Measurements from ENCODE around the gene TERB2.
"Not testable (repeated sequence)": the region's sequence is repeated elsewhere in the genome, so short reads cannot be mapped to it uniquely, and the experiment has no call there.

Gene TERB2

DNA sequence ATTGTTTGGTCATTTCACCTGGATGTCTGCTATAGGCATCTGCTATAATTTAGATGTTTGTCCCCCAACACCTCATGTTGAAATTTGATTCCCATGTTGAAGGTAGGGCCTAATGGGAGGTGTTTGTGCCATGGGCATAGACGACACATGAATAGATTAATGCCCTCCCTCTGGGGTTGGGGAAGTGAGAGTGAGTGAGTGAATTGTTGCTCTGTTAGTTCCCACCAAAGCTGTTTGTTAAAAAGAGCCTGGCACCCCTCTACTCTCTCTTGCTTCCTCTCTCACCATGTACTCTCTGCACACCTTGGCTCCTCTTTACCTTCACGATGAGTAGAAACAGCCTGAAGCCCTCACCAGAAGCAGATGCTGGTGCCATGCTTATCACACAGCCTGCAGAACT, 42.6 kb downstream of the TERB2 start:
- Histone ChIP-seq H3K36me3 (no peaks in the 10 kb centered on the region), H3K9me3 (ENCODE audit: severe bottlenecking) (no peaks in the 10 kb centered on the region), H3K27ac (no peak overlapping the region), H3K27me3 (ENCODE audit: insufficient read depth, low read depth, severe bottlenecking) (no peaks in the 10 kb centered on the region), H3K4me3 (ENCODE audit: low read depth, low read length) (no peak overlapping the region)
- no peak for DNase-seq
- TF ChIP-seq, protein P1, sequence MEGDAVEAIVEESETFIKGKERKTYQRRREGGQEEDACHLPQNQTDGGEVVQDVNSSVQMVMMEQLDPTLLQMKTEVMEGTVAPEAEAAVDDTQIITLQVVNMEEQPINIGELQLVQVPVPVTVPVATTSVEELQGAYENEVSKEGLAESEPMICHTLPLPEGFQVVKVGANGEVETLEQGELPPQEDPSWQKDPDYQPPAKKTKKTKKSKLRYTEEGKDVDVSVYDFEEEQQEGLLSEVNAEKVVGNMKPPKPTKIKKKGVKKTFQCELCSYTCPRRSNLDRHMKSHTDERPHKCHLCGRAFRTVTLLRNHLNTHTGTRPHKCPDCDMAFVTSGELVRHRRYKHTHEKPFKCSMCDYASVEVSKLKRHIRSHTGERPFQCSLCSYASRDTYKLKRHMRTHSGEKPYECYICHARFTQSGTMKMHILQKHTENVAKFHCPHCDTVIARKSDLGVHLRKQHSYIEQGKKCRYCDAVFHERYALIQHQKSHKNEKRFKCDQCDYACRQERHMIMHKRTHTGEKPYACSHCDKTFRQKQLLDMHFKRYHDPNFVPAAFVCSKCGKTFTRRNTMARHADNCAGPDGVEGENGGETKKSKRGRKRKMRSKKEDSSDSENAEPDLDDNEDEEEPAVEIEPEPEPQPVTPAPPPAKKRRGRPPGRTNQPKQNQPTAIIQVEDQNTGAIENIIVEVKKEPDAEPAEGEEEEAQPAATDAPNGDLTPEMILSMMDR (IDR thresholded peaks at IDR 0.05; ENCODE audit: low read depth, low read length): no peak

DNA sequence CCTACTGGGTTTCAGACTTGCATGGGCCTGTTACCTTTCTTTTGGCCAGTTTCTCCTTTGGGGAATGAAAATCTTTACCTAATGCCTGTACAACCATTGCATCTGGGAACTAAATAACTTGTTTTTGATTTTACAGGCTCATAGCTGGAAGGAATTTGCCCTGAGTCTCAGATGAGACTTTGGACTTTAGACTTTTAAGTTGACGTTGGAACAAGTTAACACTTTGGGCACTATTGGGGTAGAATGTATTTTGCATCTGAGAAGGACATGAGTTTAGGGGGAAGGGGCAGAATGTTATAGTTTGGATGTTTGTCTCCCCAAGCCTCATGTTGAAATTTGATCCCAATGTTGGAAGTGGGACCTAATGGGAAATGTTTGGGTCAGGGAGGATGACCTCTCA, 44.7 kb downstream of the TERB2 start:
- H3K27me3 ChIP-seq (ENCODE audit: insufficient read depth, low read depth, severe bottlenecking); H3K36me3 ChIP-seq; H3K27ac ChIP-seq; H3K9me3 ChIP-seq (ENCODE audit: severe bottlenecking); H3K4me3 ChIP-seq (ENCODE audit: low read depth, low read length); DNase-seq: not testable (repeated sequence)

DNA sequence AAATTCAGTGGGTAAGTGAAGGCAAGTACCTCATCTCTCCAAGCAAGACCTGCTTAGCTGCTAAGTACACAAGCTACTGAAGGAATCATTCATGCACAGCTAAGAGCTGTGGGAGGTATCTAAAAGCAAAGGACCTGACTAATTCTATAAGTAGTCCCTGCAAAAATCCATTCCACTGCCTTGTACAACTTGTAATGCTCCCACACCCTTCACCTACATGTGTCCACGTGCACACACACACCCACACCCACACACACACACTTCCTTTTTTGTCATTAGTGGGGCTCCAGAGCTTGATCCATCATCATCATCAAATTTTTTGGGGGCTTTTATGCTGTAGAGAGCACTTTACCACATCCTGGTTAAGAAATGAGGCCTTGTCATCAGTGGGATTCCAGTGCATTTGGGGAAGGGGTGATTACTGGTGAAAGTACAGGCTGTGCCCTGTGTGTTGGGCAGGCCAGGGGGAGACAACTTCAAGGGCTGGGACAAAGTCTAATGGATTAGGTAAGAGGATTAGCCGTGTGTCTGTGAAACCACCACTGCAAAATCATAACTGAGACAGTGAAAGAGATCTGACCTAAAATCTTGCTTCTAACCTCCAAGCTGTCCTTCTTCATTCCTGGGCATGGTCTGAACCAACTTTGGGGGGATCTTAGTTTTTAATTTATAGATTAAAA, 47.4 kb downstream of the TERB2 start:
- DNase-seq: peak; percentile 42
- H3K27me3 ChIP-seq (ENCODE audit: insufficient read depth, low read depth, severe bottlenecking): not testable (repeated sequence)

DNA sequence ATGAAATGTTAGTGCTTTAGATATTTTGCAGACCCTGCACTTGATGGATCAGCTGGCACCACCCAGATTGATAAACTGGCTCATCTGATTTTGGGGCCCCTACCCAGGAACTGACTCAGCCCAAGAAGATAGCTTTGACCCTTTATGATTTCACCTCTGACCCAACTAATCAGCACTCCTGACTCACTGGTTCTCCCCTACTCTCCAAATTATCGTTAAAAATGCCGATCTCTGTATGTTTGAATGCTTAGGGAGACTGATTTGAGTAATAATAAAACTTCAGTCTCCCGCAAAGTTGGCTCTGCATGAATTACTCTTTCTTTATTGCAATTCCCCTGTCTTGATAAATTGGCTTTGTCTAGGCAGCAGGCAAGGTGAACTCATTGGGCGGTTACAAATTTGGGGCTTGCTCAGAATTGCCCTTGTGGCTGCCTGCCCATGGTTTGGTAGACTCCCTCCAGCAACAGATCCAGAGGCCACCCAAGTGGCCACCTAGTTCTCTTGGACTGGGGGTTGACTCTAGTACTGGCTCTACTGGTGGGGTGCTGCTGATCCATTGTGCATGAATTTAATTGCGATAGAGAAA, 48.2 kb downstream of the TERB2 start:
- not testable (repeated sequence) for H3K9me3 ChIP-seq (ENCODE audit: severe bottlenecking); H3K4me3 ChIP-seq (ENCODE audit: low read depth, low read length); H3K27ac ChIP-seq; H3K36me3 ChIP-seq; DNase-seq; H3K27me3 ChIP-seq (ENCODE audit: insufficient read depth, low read depth, severe bottlenecking)

More for the DNA sequence above, 47.4 kb downstream of the TERB2 start:
- peak overlapping the region; percentile 37 for H3K27ac ChIP-seq
- H3K36me3 ChIP-seq; H3K9me3 ChIP-seq (ENCODE audit: severe bottlenecking); H3K4me3 ChIP-seq (ENCODE audit: low read depth, low read length): not testable (repeated sequence)

DNA sequence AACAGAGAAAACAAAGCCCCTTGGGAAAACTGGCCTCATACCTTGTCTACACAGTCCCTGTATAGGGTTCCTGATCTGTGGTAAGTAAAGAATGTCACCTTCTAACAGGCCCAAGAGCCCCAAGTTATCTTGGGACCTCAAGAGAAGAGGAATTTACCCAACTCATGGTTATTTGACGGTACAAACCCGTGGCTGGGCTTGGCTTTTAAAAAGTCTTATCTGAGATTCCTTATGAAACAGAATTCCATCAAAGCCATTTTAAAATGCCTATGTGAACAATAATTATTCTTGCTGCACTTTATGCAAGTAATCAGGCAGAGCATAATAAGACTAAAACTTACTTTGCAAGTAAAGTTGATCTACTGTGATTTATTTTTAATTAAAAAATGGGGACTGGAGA, 52.6 kb downstream of the TERB2 start:
- no peaks in the 10 kb centered on the region for H3K27me3 ChIP-seq (ENCODE audit: insufficient read depth, low read depth, severe bottlenecking)
- no peaks in the 10 kb centered on the region for H3K36me3 ChIP-seq
- DNase-seq: no peak
- H3K4me3 ChIP-seq (ENCODE audit: low read depth, low read length): no peak overlapping the region
- TF ChIP-seq, protein P1 (IDR thresholded peaks at IDR 0.05; ENCODE audit: low read depth, low read length): no peak
- peaks cover 4% of the 10 kb centered on the region for H3K9me3 ChIP-seq (ENCODE audit: severe bottlenecking)
- H3K27ac ChIP-seq: no peak overlapping the region

DNA sequence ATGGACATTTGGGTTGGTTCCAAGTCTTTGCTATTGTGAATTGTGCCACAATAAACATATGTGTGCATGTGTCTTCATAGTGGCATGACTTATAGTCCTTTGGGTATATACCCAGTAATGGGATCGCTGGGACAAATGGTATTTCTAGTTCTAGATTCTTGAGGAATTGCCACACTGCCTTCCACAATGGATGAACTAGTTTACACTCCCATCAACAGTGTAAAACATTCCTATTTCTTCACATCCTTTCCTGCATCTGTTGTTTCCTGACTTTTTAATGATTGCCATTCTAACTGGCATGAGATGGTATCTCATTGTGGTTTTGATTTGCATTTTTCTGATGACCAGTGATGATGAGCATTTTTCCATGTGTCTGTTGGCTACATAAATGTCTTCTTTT, 58.6 kb downstream of the TERB2 start:
- DNase-seq; H3K9me3 ChIP-seq (ENCODE audit: severe bottlenecking); H3K27me3 ChIP-seq (ENCODE audit: insufficient read depth, low read depth, severe bottlenecking); H3K36me3 ChIP-seq; H3K27ac ChIP-seq; H3K4me3 ChIP-seq (ENCODE audit: low read depth, low read length): not testable (repeated sequence)

DNA sequence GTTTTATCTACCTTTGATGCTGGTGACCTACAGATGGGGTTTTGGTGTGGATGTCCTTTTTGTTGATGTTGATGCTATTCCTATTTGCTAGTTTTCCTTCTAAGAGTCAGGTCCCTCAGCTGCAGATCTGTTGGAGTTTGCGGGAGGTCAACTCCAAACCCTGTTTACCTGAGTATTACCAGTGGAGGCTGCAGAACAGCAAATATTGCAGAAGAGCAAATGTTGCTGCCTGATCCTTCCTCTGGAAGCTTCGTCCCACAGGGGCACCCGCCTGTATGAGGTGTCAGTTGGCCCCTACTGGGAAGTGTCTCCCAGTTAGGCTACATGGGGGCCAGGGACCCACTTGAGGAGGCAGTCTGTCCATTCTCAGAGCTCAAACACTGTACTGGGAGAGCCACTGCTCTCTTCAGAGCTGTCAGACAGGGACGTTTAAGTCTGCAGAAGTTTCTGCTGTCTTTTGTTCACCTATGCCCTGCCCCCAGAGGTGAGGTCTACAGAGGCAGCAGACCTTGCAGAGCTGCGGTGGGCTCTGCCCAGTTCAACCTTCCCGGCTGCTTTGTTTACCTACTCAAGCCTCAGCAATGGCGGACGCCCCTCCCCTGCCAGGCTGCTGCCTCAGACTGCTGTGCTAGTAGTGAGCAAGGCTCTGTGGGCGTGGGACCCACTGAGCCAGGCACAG, 63.9 kb downstream of the TERB2 start:
- DNase-seq, H3K36me3 ChIP-seq, H3K27ac ChIP-seq: not testable (repeated sequence)

DNA sequence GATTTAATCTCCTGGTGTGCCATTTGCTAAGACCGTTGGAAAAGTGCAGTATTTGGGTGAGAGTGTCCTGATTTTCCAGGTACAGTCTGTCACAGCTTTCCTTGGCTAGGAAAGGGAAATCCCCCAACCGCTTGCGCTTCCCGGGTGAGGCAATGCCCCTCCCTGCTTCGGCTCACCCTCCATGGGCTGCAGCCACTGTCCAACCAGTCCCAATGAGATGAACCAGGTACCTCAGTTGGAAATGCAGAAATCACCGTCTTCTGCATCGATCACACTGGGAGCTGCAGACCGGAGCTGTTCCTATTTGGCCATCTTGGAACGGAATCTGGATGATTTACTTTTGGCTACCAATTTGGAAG, 64.4 kb downstream of the TERB2 start:
- H3K36me3 ChIP-seq; H3K9me3 ChIP-seq (ENCODE audit: severe bottlenecking); H3K27me3 ChIP-seq (ENCODE audit: insufficient read depth, low read depth, severe bottlenecking); DNase-seq; H3K27ac ChIP-seq; H3K4me3 ChIP-seq (ENCODE audit: low read depth, low read length): not testable (repeated sequence)

More for the DNA sequence above, 63.9 kb downstream of the TERB2 start:
- not testable (repeated sequence) for H3K9me3 ChIP-seq (ENCODE audit: severe bottlenecking); H3K4me3 ChIP-seq (ENCODE audit: low read depth, low read length); H3K27me3 ChIP-seq (ENCODE audit: insufficient read depth, low read depth, severe bottlenecking)

DNA sequence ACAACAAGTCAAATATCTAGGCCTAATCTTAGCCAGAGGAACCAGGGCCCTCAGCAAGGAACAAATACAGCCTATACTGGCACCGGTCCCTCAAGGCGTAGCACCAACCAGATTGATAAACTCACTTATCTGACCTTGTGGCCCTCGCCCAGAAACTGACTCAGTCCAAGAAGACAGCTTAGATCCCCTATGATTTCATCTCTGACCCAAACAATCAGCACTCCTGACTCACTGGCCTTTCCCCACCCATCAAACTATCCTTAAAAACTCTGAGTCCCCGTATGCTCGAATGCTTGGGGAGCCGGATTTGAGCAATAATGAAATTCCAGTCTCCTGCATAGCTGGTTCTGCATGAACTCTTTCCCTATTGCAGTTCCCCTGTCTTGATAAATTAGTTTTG, 64.9 kb downstream of the TERB2 start:
- TF ChIP-seq, protein P1 (IDR thresholded peaks at IDR 0.05; ENCODE audit: low read depth, low read length): no peak
- DNase-seq: no peak
- H3K27me3 ChIP-seq (ENCODE audit: insufficient read depth, low read depth, severe bottlenecking): no peaks in the 10 kb centered on the region
- H3K4me3 ChIP-seq (ENCODE audit: low read depth, low read length): no peak overlapping the region
- H3K36me3 ChIP-seq: no peaks in the 10 kb centered on the region
- H3K9me3 ChIP-seq (ENCODE audit: severe bottlenecking): peaks cover 1% of the 10 kb centered on the region
- no peak overlapping the region for H3K27ac ChIP-seq

Measured in WERI-Rb-1 (cell line).